ENCODE results near the gene PMPCB. TPM values are rescaled to one million over a fixed set of nuclear protein-coding genes. Genes with fewer than 3 reads are reported as not detected.

PMPCB gene
- total RNA-seq, 1 donor from 2014 or later, result 59.0 TPM

DNA sequence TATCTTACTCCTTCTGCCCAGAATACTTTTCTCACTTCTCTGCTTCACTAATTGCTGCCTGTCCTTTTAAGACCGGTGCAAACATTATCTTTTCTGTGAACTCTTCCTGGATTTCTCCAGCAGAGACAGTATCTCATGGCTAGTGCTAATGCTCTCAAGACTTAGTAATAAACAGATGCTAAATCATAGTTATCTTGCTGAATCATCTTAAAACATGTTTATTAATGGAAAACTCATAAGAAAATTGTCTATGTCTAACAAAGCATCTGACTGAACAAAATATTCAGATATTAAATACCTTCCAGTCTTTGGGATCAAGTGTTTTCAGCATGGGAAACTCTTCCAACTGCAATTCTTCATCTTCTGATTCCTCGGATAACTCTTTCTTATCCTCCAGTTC, 44.2 kb downstream of the PMPCB start:
- no peak for TF ChIP-seq CTCF (IDR thresholded peaks at IDR 0.05; ENCODE audit: insufficient read depth, low read length, poor library complexity, severe bottlenecking)
- no peak overlapping the region for H3K4me3 ChIP-seq (ENCODE audit: low read depth, low read length)
- H3K27me3 ChIP-seq (ENCODE audit: control insufficient read depth, insufficient read depth, low read length), result no peaks in the 10 kb centered on the region
- no peak for DNase-seq (ENCODE audit: low read depth)
- peaks cover 2% of the 10 kb centered on the region for H3K36me3 ChIP-seq (ENCODE audit: control insufficient read depth, insufficient read depth, low read length)

DNA sequence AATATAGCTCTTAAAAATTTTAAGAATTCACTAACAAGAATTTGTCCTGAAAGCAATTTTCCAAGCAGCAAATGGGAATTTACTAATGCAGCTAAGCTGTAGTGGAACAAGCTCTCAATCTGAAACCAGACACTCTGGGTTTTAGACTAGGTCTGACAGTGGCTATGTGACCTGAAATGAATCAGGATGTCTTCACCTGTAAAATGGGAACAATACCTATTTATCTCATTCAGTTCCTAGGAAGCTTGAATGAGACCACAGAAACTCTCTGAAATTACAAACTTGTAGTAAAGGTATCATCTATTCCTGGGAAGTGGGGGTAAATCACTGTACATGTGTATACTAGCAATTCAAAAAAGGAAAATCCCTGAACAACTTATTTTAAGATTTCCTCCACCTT, 46.1 kb downstream of the PMPCB start:
- DNase-seq (ENCODE audit: low read depth), result no peak
- no peak for TF ChIP-seq CTCF (IDR thresholded peaks at IDR 0.05; ENCODE audit: insufficient read depth, low read length, poor library complexity, severe bottlenecking)
- H3K27me3 ChIP-seq (ENCODE audit: control insufficient read depth, insufficient read depth, low read length), result no peaks in the 10 kb centered on the region
- H3K4me3 ChIP-seq (ENCODE audit: low read depth, low read length), result peak overlapping the region; percentile 90
- H3K36me3 ChIP-seq (ENCODE audit: control insufficient read depth, insufficient read depth, low read length), result peaks cover 2% of the 10 kb centered on the region

DNA sequence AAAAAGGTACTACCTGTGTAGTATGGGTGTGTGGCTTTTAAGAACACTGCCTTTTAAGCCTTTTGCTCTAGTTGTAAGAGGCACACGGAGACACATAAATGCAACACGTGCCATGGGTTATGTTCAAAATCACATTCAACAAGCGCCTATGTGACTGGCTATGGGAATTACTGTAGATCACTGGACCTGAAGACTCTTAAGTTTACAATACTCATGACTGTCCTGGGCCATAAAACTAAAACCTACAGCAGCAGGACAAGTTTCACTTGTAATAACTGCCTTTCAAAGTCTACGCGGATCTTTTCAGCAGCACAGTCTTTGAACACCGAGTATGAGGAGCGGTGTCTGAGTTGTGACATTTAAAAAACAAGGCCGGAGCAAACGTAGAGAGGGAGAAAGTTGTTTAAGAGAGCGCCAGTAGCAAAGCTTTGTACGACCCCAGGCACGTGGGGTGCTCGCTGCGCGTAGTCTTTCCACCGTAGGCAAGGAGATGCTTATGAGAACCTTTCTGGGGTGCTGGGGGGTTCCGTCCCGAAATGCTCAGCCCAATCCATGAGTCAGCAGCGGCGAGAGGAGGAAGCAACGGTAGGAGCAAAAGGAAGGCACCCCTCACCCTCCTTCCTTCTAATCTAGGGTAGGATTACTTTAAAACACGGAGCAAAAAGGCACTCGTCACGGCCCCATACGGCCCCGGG, 46.7 kb downstream of the PMPCB start:
- no peak for TF ChIP-seq CTCF (IDR thresholded peaks at IDR 0.05; ENCODE audit: insufficient read depth, low read length, poor library complexity, severe bottlenecking)
- peak overlapping the region; percentile 90 for H3K4me3 ChIP-seq (ENCODE audit: low read depth, low read length)
- DNase-seq (ENCODE audit: low read depth), result no peak
- H3K36me3 ChIP-seq (ENCODE audit: control insufficient read depth, insufficient read depth, low read length), result peaks cover 2% of the 10 kb centered on the region
- H3K27me3 ChIP-seq (ENCODE audit: control insufficient read depth, insufficient read depth, low read length), result no peaks in the 10 kb centered on the region

DNA sequence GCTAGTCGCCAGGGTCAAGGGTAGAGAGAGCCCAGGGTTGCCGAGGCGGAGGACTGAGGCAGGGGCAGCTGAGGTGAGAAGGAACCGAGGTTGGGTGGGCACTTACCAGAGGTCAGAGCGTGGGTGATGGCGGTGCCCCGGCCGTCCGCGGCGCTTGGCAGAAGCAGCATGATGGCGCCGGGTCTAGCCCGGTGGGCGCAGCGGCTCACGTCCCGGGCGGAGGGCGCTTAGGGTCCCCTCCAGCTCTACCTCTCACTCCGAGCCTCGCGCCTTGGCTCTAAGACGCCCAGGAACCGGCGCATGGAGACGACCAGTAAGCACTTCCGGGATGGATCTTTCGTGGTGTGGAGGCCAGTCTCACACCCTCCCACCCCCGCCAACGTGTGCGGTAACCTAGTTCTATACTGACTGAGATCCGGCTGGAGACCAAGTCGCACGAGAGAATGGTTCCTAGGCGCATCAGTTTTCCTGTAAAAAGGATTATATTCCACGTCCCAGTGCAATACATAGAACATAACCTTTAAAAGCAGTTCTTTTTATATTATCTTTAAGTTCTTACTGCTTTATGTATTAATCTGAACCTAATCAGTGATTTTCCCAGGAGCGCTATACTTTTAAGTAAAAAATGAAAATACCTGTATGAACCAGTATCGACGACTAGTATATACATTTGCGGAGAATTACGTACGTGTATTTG, 47.4 kb downstream of the PMPCB start, which contains the start of gene DNAJC2:
TSS of gene DNAJC2 (minus strand) at position 315 of the 697 bp plus-strand sequence. CDS start at position 170, 145 bp downstream.
- no peak for TF ChIP-seq CTCF (IDR thresholded peaks at IDR 0.05; ENCODE audit: insufficient read depth, low read length, poor library complexity, severe bottlenecking)
- H3K4me3 ChIP-seq (ENCODE audit: low read depth, low read length), result peak within 1 kb of the TSS; percentile 90
- no peaks in the 10 kb centered on the region for H3K27me3 ChIP-seq (ENCODE audit: control insufficient read depth, insufficient read depth, low read length)
- H3K36me3 ChIP-seq (ENCODE audit: control insufficient read depth, insufficient read depth, low read length), result peaks cover 2% of the 10 kb centered on the region
- DNase-seq (ENCODE audit: low read depth), result peak; percentile 62

DNA sequence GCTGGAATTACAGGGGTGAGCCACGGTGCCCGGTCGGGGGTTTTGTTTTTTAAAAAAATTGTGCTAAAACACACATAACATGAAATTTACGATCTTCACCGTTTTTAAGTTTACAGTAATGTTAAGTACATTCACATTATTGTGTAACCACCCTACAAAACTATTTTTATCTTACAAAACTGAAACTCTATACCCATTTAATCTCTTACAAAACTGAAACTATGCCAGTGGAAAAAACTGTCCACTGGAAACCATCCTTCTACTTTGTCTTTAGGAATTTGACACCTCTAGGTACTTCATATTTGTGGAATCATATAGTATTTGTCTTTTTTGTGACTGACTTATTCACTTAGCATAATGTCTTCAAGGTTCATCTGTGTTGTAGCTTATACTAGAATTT, 49.2 kb downstream of the PMPCB start:
- H3K27me3 ChIP-seq (ENCODE audit: control insufficient read depth, insufficient read depth, low read length), result no peaks in the 10 kb centered on the region
- H3K36me3 ChIP-seq (ENCODE audit: control insufficient read depth, insufficient read depth, low read length), result no peaks in the 10 kb centered on the region
- H3K4me3 ChIP-seq (ENCODE audit: low read depth, low read length), result no peak overlapping the region
- DNase-seq (ENCODE audit: low read depth), result no peak
- TF ChIP-seq CTCF (IDR thresholded peaks at IDR 0.05; ENCODE audit: insufficient read depth, low read length, poor library complexity, severe bottlenecking), result no peak
